GM23338 (cell line): ENCODE results near the gene YES1. TPM values are rescaled to one million over a fixed set of nuclear protein-coding genes. Genes with fewer than 3 reads are reported as not detected.

ENCODE experiments used
- ATAC-seq: fragments of 200-7000 bp; cut with Tn5 transposase; 3 replicates; pipeline ENCODE4 v1.9.1; 2020
- DNase-seq: peaks from one replicate; pipeline ENCODE4 v3.0.0-alpha.2; 2015; ENCODE audit warnings: low spot score
- H2AFZ ChIP-seq: fragments of 200-600 bp; sonication (generic); 2 replicates; pipeline ENCODE4 v1.8.0; 2016; ENCODE audit warnings: antibody characterized with exemption, mild to moderate bottlenecking, moderate library complexity
- H3F3A ChIP-seq: fragments of 200-600 bp; sonication (generic); replicated peaks from 2 replicates; pipeline ENCODE4 v1.8.0; 2017; ENCODE audit warnings: antibody characterized with exemption, mixed run types, low read depth
- H3K27ac ChIP-seq: fragments of 200-600 bp; sonication (generic); 2 replicates; pipeline ENCODE4 v1.6.1; 2016; ENCODE audit warnings: low read depth
- H3K27me3 ChIP-seq: fragments of 200-600 bp; sonication (generic); 2 replicates; pipeline ENCODE4 v1.8.0; 2016; ENCODE audit warnings: mild to moderate bottlenecking, mixed run types, moderate library complexity; ENCODE audit not compliant: insufficient read depth
- H3K36me3 ChIP-seq: fragments of 200-600 bp; sonication (generic); 2 replicates; pipeline ENCODE4 v1.8.0; 2016; ENCODE audit warnings: mild to moderate bottlenecking; ENCODE audit not compliant: insufficient read depth
- H3K4me1 ChIP-seq: fragments of 200-600 bp; sonication (generic); 2 replicates; pipeline ENCODE4 v1.8.0; 2016; ENCODE audit warnings: mild to moderate bottlenecking, moderate library complexity; ENCODE audit not compliant: insufficient read depth
- H3K4me2 ChIP-seq: fragments of 200-600 bp; sonication (generic); 2 replicates; pipeline ENCODE4 v1.7.1; 2017; ENCODE audit warnings: mixed run types
- H3K4me3 ChIP-seq: fragments of 200-600 bp; sonication (generic); 2 replicates; pipeline ENCODE4 v1.6.1; 2016; ENCODE audit warnings: mixed run types
- H3K79me2 ChIP-seq: fragments of 200-600 bp; sonication (generic); replicated peaks from 2 replicates; pipeline ENCODE4 v1.8.0; 2017; ENCODE audit warnings: mild to moderate bottlenecking; ENCODE audit not compliant: insufficient read depth
- H3K9me2 ChIP-seq: fragments of 200-600 bp; sonication (generic); 2 replicates; pipeline ENCODE4 v1.8.0; 2017; ENCODE audit not compliant: insufficient read depth
- H4K20me1 ChIP-seq: fragments of 200-600 bp; sonication (generic); replicated peaks from 2 replicates; pipeline ENCODE4 v1.8.0; 2017; ENCODE audit warnings: mild to moderate bottlenecking; ENCODE audit not compliant: insufficient read depth
- H3K27ac Mint-ChIP-seq: 2 replicates; pipeline ENCODE4 v1.8.0; 2020; ENCODE audit warnings: inconsistent platforms, mild to moderate bottlenecking, moderate library complexity, mixed read lengths
- H3K27me3 Mint-ChIP-seq: 3 replicates; pipeline ENCODE4 v1.8.0; 2022; ENCODE audit warnings: low read depth, mild to moderate bottlenecking, moderate library complexity, mixed read lengths, inconsistent platforms; ENCODE audit not compliant: insufficient read depth, poor library complexity
- H3K36me3 Mint-ChIP-seq: 3 replicates; pipeline ENCODE4 v1.8.0; 2021; ENCODE audit warnings: low read depth, mild to moderate bottlenecking, inconsistent platforms, moderate library complexity, mixed read lengths
- H3K4me1 Mint-ChIP-seq: 3 replicates; pipeline ENCODE4 v1.8.0; 2020; ENCODE audit warnings: mild to moderate bottlenecking, inconsistent platforms, mixed read lengths
- H3K4me3 Mint-ChIP-seq: 3 replicates; pipeline ENCODE4 v1.8.0; 2021; ENCODE audit warnings: moderate library complexity, mild to moderate bottlenecking, inconsistent platforms, mixed read lengths
- H3K9me3 Mint-ChIP-seq: 3 replicates; pipeline ENCODE4 v1.8.0; 2020; ENCODE audit warnings: moderate library complexity, mild to moderate bottlenecking, inconsistent platforms, mixed read lengths
- CREB1 ChIP-seq: fragments of 250-450 bp; sonication (Bioruptor Pico); IDR thresholded peaks from 2 replicates; pipeline ENCODE4 v1.5.0; 2020; ENCODE audit warnings: low read depth, mild to moderate bottlenecking, moderate library complexity
- CTCF ChIP-seq, 2 experiments: fragments of 200-600 bp in 1 of 2; sonication (generic) in 1 of 2; conservative IDR thresholded peaks; 2 replicates each; pipeline versions ENCODE4 v1.5.1 to v1.6.1; 2016 to 2017; ENCODE audit warnings: antibody characterized with exemption in 2 of 2, low read depth in 2 of 2, mild to moderate bottlenecking in 2 of 2, moderate library complexity in 1 of 2
- EZH2 ChIP-seq: fragments of 200-600 bp; sonication (generic); IDR thresholded peaks from one replicate; pipeline ENCODE4 v1.8.0; 2017; ENCODE audit warnings: antibody characterized with exemption, mild to moderate bottlenecking, low read depth; ENCODE audit not compliant: unreplicated experiment
- EZH2phosphoT487 ChIP-seq: fragments of 200-600 bp; sonication (generic); IDR thresholded peaks from one replicate; pipeline ENCODE4 v1.8.1; 2018; ENCODE audit warnings: antibody characterized with exemption; ENCODE audit not compliant: unreplicated experiment
- JUNB ChIP-seq: IDR thresholded peaks from one replicate; pipeline ENCODE4 v1.6.1; 2016; ENCODE audit warnings: antibody characterized with exemption; ENCODE audit not compliant: unreplicated experiment
- NANOG ChIP-seq: IDR thresholded peaks from 2 replicates; pipeline ENCODE4 v1.6.1; 2016; ENCODE audit warnings: antibody characterized with exemption, borderline replicate concordance
- POLR2AphosphoS5 ChIP-seq: IDR thresholded peaks from 2 replicates; pipeline ENCODE4 v1.6.1; 2016; ENCODE audit warnings: antibody characterized with exemption, low read depth
- ZNF114 ChIP-seq: fragments of 250-450 bp; sonication (Bioruptor Pico); IDR thresholded peaks from 2 replicates; pipeline ENCODE4 v1.5.0; 2020; ENCODE audit warnings: mild to moderate bottlenecking, moderate library complexity
- ZNF331 ChIP-seq: fragments of 250-450 bp; sonication (Bioruptor Pico); IDR thresholded peaks from 2 replicates; pipeline ENCODE4 v1.5.0; 2020; ENCODE audit warnings: low read depth, mild to moderate bottlenecking, moderate library complexity
- polyA plus RNA-seq: library from polyadenylated mRNA; unstranded; fragments of >200 nt; fragmentation: Nextera tagmentation; extraction: Ambion mirVana; gene quantifications from 2 replicates; pipeline ENCODE4 v1.2.1, GENCODE V29; 2016
- total RNA-seq: library from RNA; depleted of rRNA; stranded (reverse); fragments of >200 nt; shearing (Covaris generic); gene quantifications from 2 replicates; pipeline ENCODE4 v1.2.3, GENCODE V29; 2014
- TF ChIP-seq, protein P1 (sequence below): IDR thresholded peaks from 2 replicates; pipeline ENCODE4 v1.6.1; 2016; ENCODE audit warnings: antibody characterized with exemption

The YES1 gene
- total and polyA plus RNA-seq, 2 experiments from 2014 or later, result 25.4 to 327 TPM

DNA sequence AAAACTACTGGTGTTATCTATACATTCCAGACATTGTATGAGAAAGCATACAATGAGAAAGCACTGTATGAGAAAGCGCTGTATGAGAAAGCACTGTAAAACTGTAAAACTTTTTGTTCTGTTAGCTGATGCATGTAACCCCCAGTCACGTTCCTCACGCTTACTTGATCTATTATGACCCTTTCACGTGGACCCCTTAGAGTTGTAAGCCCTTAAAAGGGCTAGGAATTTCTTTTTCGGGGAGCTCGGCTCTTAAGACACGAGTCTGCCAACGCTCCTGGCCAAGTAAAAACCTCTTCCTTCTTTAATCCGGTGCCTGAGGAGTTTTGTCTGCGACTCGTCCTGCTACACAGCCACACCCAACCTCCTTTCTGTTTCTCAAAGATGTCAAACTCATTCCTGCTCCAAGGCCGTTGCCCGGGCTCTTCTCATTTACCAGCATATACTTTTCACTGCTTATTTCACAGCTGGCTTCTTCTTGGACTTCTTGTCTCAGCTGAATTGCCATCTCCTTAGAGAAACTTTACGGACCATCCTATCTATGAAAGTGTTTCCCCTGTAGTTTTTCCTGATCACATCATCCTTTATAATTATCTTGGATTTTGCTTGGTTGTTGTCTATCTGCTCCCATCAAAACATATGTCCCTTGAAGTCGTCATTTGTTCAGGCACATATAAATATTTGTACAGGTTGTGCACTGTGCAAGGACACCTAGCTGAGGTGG, 29.8 kb upstream of the YES1 start:
- Mint-ChIP-seq H3K9me3 (no peaks in the 10 kb centered on the region), H3K27me3 (peaks cover 44% of the 10 kb centered on the region), H3K4me3 (no peak overlapping the region), H3K4me1 (peaks cover 2% of the 10 kb centered on the region; the same call in 2 of the 3 replicates), H3K36me3 (no peaks in the 10 kb centered on the region), H3K27ac (no peak overlapping the region)
- no peaks in the 10 kb centered on the region for H3K9me2 ChIP-seq
- no peaks in the 10 kb centered on the region for H3K4me1 ChIP-seq
- no peaks in the 10 kb centered on the region for H3K36me3 ChIP-seq
- no peak overlapping the region for H2AFZ ChIP-seq
- ATAC-seq, result no peak
- H3K27me3 ChIP-seq, result peaks cover 56% of the 10 kb centered on the region
- DNase-seq, result no peak
- no peaks in the 10 kb centered on the region; the same call in 1 of the 2 replicates for H4K20me1 ChIP-seq
- no peak overlapping the region for H3K27ac ChIP-seq
- no peaks in the 10 kb centered on the region for H3K79me2 ChIP-seq
- H3K4me3 ChIP-seq, result no peak overlapping the region
- no peak overlapping the region for H3K4me2 ChIP-seq
- no peaks in the 10 kb centered on the region for H3F3A ChIP-seq
- TF ChIP-seq POLR2AphosphoS5 (no peak), NANOG (no peak)
- TF ChIP-seq, protein P1, sequence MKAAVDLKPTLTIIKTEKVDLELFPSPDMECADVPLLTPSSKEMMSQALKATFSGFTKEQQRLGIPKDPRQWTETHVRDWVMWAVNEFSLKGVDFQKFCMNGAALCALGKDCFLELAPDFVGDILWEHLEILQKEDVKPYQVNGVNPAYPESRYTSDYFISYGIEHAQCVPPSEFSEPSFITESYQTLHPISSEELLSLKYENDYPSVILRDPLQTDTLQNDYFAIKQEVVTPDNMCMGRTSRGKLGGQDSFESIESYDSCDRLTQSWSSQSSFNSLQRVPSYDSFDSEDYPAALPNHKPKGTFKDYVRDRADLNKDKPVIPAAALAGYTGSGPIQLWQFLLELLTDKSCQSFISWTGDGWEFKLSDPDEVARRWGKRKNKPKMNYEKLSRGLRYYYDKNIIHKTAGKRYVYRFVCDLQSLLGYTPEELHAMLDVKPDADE, result no peak

DNA sequence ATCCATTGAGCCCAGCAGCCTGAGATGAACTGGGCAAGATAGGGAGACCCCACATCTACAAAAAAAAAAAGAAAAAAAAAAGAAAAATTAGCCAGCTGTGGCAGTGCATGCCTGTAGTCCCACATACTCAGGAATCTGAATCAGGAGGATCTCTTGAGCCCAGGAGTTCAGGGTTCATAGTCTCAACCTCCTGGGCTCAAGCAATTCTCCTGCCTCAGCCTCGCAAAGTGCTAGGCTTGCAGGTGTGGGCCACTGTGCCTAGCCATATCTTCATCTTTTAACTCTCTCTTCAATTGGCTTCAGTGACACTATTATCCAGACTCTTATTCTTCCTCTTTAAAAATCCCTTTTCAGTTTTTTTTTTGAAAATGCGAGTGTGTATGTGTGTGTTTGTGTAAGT, 28.5 kb upstream of the YES1 start:
- peaks cover 2% of the 10 kb centered on the region; the same call in 2 of the 3 replicates for H3K4me1 Mint-ChIP-seq
- ATAC-seq, result no peak

More for the DNA sequence above, 28.5 kb upstream of the YES1 start:
- Histone ChIP-seq H3K27ac (no peak overlapping the region), H3F3A (no peaks in the 10 kb centered on the region), H3K79me2 (no peaks in the 10 kb centered on the region), H3K4me1 (no peaks in the 10 kb centered on the region), H3K27me3 (peaks cover 63% of the 10 kb centered on the region), H3K36me3 (no peaks in the 10 kb centered on the region), H4K20me1 (no peaks in the 10 kb centered on the region; the same call in 1 of the 2 replicates), H3K4me3 (no peak overlapping the region), H3K4me2 (no peak overlapping the region), H2AFZ (no peak overlapping the region), H3K9me2 (no peaks in the 10 kb centered on the region)
- H3K4me3 Mint-ChIP-seq, result no peak overlapping the region
- TF ChIP-seq CREB1 (CRISPR knock-in tag) (no peak), NANOG (no peak), CTCF (conservative IDR thresholded peaks at IDR 0.05; ENCODE audit: low read depth in 2 of 2) (no peak), JUNB (no peak), ZNF331 (CRISPR knock-in tag) (no peak), POLR2AphosphoS5 (no peak), ZNF114 (CRISPR knock-in tag) (no peak), EZH2 (no peak), EZH2phosphoT487 (no peak)
- H3K27me3 Mint-ChIP-seq, result peaks cover 44% of the 10 kb centered on the region
- DNase-seq, result no peak
- H3K9me3 Mint-ChIP-seq, result no peaks in the 10 kb centered on the region
- no peak overlapping the region for H3K27ac Mint-ChIP-seq
- no peaks in the 10 kb centered on the region for H3K36me3 Mint-ChIP-seq
